Activated T-helper 2 cell treated with anti-CD3 and anti-CD28 coated beads, Interferon-gamma antibody, Interleukin-2, Interleukin-4, amounts not matched to agents 10 μg/mL and 5 μg/mL and 100 μg/mL, durations not matched to agents 14 hours and 24 hours and 36 hours (primary cell): ENCODE measurements around the gene CEP170. TPM values are rescaled to one million over a fixed set of nuclear protein-coding genes. Genes with fewer than 3 reads are reported as not detected.
"Not testable (repeated sequence)": the region's sequence is repeated elsewhere in the genome, so short reads cannot be mapped to it uniquely, and the experiment has no call there.

Experiments
- DNase-seq: peaks from one replicate; pipeline ENCODE4 v3.0.0; 2021; ENCODE audit warnings: low spot score
- H3K27ac Mint-ChIP-seq: one replicate; pipeline ENCODE4 v1.8.0; 2021; ENCODE audit warnings: mixed read lengths
- H3K27me3 Mint-ChIP-seq: one replicate; pipeline ENCODE4 v1.8.0; 2021; ENCODE audit warnings: low read depth, mixed read lengths
- H3K36me3 Mint-ChIP-seq: one replicate; pipeline ENCODE4 v1.8.0; 2021; ENCODE audit warnings: low read depth, mixed read lengths
- H3K4me1 Mint-ChIP-seq: one replicate; pipeline ENCODE4 v1.8.0; 2021; ENCODE audit warnings: low read depth, mixed read lengths
- H3K4me3 Mint-ChIP-seq: one replicate; pipeline ENCODE4 v1.8.0; 2021; ENCODE audit warnings: low read depth, mild to moderate bottlenecking, moderate library complexity, mixed read lengths
- H3K9me3 Mint-ChIP-seq: one replicate; pipeline ENCODE4 v1.8.0; 2021; ENCODE audit warnings: mixed read lengths
- intact Hi-C: fragments of 100-400 bp; cut with micrococcal nuclease; formaldehyde crosslinking; loops from one replicate; pipeline ENCODE4 v1.15.1; 2023
- total RNA-seq: library from RNA; stranded (reverse); gene quantifications from 2 replicates; pipeline ENCODE4 v1.2.3, GENCODE V29; 2022

The CEP170 gene
- total RNA-seq, 1 donor from 2014 or later, result 50.6 TPM

DNA sequence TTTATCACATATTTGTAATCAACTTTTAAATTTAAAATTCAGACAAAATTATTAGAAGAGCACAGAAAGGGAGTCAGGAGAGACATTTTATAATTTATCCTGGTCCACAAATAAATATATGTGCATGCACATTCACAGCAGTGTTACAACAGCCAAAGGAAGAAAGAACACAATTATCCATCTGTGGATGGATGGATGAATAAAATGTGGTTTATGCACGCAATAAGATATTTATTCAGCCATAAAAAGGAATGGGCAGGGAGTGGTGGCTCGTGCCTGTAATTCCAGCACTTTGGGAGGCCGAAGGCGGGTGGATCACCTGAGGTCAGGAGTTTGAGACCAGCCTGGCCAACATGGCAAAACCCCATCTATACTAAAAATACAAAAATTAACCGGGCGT, 77.3 kb downstream of the CEP170 start:
- H3K9me3 Mint-ChIP-seq, H3K27me3 Mint-ChIP-seq, H3K4me3 Mint-ChIP-seq, H3K27ac Mint-ChIP-seq, DNase-seq: not testable (repeated sequence)
- intact Hi-C loops, result loop anchor here (10.0 kb wide), 1 partner anchor 77 kb away; the partner anchor contains the start of genes CEP170 and SDCCAG8
- Mint-ChIP-seq H3K36me3 (peaks cover 17% of the 10 kb centered on the region), H3K4me1 (peaks cover 17% of the 10 kb centered on the region)

DNA sequence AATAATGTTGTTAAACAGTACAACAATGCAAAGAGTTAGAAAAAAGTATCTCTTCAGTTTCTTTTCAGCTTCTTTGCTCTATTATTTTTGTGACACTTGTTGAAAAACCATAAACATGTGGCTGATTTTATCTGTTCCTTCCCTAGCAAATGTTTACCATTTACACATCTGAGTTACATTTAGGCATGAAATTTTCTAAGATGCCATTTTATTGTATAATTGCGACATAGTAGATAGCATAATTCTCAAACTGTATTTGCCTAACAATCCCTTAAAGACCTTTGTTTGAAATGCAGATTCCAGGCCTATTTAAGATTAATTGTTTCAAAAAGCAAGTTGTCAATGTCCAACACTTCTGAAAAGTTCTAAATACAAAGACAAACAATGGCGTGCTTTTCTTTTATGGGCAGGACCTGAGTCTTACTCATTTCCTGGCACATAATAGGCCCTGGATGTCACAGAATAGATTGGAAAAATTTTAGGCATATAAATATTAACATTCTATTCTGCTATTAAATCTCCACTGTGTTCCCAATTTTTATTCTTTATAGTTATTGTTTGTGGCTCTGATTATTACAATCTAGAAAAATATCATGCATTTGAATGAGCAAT, 81.2 kb downstream of the CEP170 start:
- not testable (repeated sequence) for H3K27me3 Mint-ChIP-seq, H3K4me1 Mint-ChIP-seq, H3K9me3 Mint-ChIP-seq, H3K36me3 Mint-ChIP-seq, H3K4me3 Mint-ChIP-seq, H3K27ac Mint-ChIP-seq, DNase-seq
- intact Hi-C loops, result loop anchor here (10.0 kb wide), 1 partner anchor 81 kb away; the partner anchor contains the start of genes CEP170 and SDCCAG8

DNA sequence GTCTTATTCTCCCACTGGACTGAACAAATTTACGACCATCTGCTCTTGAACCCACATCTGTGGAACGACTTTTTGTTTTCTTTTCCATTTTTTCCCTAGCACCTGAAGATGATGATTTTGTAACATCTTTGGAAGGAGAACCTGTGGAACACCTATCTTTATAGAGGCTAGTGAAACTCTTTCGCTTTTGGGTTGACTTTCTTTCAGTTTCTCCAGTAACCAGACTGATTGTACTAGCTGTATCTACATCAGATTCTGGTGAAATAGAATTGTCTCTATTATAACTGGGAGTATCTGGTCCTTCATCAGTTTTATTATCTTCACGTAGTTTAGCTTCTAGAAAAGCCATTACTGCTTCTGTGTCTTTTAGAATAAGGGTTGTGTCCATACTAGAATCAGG, 90.2 kb downstream of the CEP170 start:
- H3K9me3 Mint-ChIP-seq, H3K4me3 Mint-ChIP-seq, H3K27me3 Mint-ChIP-seq, intact Hi-C loops, H3K27ac Mint-ChIP-seq, H3K4me1 Mint-ChIP-seq, DNase-seq: not testable (repeated sequence)
- H3K36me3 Mint-ChIP-seq, result peaks cover 15% of the 10 kb centered on the region

DNA sequence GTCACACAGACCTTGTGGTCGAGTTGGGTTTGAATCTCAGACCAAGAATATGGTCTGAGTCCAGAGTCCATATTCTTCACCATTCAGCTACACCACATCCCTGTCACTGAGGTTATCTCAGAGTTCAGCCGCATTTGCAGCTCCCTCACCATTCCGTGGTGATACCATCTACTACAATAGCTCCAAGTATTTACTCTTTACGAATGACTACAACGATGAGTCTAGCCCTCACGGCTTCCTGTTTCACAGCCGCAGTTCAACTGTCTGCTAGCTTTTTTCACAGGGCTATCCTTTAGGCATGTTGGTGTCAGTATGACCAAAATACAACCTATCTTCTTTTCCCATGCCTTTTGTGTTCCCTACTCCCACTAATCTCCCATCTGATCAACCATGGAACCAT, 104.2 kb downstream of the CEP170 start:
- H3K9me3 Mint-ChIP-seq, H3K27me3 Mint-ChIP-seq, H3K4me1 Mint-ChIP-seq, H3K27ac Mint-ChIP-seq, DNase-seq, intact Hi-C loops, H3K4me3 Mint-ChIP-seq: not testable (repeated sequence)
- H3K36me3 Mint-ChIP-seq, result peaks cover 27% of the 10 kb centered on the region

DNA sequence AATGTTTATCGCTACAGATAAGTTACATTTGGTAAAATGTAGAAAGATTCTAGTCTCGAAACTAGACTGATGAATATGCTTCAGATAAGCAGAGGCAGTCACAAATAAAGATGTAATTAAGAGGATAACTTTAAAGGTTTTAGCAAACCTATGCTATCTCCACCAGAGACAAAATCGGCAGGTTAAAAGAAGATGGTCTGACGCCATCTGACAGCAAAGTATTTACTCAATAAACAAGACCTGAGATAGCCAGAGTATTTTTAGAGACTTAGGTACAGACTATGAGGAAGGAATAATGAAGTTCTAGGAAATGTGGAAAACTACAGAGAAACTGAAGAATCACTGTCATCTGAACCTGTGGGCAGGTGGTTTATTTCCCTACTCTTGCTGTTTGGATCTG, 106.0 kb downstream of the CEP170 start:
- intact Hi-C loops, H3K4me3 Mint-ChIP-seq, H3K27ac Mint-ChIP-seq, DNase-seq, H3K9me3 Mint-ChIP-seq, H3K4me1 Mint-ChIP-seq, H3K27me3 Mint-ChIP-seq: not testable (repeated sequence)
- peaks cover 15% of the 10 kb centered on the region for H3K36me3 Mint-ChIP-seq

DNA sequence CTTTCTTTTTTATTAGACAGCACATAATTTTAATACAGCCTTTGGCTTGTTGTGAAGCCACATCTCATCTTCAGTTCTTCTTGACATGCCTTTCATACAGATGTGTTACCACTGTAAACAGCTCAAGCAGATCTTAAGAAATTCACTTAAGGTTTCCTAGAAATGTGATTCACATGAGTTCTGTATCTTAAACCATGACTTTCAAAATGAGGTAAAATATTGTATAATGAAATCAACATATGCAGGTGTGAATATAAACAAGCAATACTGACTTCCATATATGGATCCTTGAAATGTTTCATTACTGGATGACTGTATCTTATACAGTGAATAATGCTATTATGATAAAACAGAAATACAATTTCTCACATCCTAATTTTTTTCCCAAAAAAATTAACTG, 107.7 kb downstream of the CEP170 start:
- intact Hi-C loops, H3K4me1 Mint-ChIP-seq, H3K27me3 Mint-ChIP-seq, DNase-seq, H3K9me3 Mint-ChIP-seq, H3K4me3 Mint-ChIP-seq: not testable (repeated sequence)
- peaks cover 10% of the 10 kb centered on the region for H3K36me3 Mint-ChIP-seq
- peak overlapping the region; percentile 55 for H3K27ac Mint-ChIP-seq

DNA sequence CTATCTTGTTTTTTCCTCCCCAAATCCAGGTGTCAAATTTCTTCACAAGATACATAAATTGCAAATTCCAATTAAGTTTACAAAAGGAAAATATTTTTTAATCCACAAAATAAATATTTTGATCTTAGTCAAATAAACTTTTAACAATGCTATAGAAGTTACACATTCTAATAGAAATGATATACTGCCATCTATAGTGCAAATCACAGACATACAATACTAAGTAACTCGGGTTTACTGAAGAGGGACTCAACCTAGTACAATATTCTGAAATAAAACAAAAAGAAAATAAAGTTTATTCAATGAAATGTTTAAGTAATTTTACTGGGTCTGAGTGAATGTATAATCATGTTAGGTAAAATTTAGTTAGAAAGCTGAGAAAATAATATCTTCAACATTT, 114.6 kb downstream of the CEP170 start:
- peaks cover 13% of the 10 kb centered on the region for H3K36me3 Mint-ChIP-seq
- H3K4me3 Mint-ChIP-seq, DNase-seq, H3K27me3 Mint-ChIP-seq, H3K4me1 Mint-ChIP-seq, H3K27ac Mint-ChIP-seq, intact Hi-C loops, H3K9me3 Mint-ChIP-seq: not testable (repeated sequence)

DNA sequence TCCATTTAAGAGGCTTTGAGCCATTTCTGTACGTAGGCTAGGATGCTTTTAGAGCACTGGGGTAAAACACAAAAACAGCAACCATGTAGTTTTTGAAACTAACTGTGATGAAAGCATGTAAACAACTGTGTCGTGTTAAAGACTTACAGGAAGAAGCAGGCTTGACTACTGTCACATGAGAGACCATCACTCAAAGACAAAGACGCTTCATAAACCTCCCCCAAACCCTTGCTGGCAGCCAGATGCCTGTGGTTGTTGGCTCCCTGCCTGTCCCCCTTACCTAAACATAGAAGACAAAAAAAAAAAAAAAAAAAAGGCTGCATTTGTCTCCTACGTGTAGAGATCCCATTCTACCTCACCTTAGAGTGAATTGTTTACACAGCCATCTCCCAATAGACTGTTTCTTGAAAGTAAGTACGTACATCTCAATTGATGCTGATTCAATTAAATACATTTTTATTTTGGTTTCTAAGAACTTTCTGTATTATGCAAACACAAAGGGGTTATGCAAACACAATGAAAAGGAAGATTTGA, 132.1 kb downstream of the CEP170 start:
- DNase-seq, H3K27me3 Mint-ChIP-seq, H3K9me3 Mint-ChIP-seq, intact Hi-C loops, H3K4me1 Mint-ChIP-seq, H3K27ac Mint-ChIP-seq, H3K4me3 Mint-ChIP-seq: not testable (repeated sequence)
- H3K36me3 Mint-ChIP-seq, result peaks cover 12% of the 10 kb centered on the region

DNA sequence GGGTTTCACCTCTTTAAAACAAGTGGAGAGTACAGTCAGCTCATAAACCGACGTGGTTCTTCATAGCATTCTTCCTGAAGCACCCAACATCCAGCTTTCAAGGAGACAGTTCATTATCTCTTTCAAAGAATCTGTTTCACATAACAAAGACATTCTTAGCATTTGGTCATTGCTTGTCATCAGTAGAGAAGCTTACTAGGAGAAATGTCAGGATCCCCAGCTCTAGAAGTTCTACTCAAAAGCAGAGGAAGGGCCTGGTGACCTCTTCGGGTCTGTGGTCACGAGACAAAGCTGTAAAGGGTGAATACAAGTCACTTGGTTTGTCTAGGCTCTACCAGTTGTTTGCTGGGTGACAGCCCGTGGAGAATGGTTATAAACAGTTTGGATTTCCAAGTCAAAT, 133.1 kb downstream of the CEP170 start:
- intact Hi-C loops, H3K9me3 Mint-ChIP-seq, H3K4me3 Mint-ChIP-seq, H3K36me3 Mint-ChIP-seq, H3K27ac Mint-ChIP-seq, H3K4me1 Mint-ChIP-seq, H3K27me3 Mint-ChIP-seq, DNase-seq: not testable (repeated sequence)

DNA sequence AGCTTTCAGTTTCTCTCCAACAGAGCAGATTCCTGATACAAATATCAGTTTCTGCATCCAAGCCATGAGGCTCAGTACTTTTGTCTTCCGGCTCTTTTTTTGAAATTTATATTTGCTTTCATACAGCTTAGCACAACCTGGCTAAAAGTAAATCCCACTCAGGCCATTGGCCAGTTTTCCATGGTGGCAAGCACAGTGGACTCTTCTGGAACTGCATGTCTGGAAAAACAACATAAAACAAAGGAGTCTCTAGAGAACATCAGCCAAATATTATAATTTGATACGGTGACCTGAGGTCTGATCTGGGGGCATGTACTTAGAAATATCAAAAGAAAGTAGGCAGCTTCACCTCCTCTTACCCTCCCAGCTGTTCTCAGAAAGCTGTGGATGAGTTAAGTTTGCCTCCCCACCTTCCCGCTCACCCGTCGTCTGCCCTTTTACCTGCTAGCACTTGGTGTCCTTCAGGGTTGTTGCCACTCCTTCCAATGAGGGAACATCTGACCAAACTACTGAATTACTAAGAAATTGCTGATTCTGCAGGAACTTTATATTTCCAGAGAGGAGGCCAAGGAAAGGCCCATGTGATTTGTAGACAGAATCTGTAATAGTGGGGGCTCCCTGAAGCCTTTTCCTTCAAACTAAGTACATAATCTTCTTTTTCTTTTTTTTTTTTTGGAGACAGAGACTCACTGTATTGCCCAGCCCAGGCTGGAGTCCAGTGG, 136.3 kb downstream of the CEP170 start:
- H3K36me3 Mint-ChIP-seq, DNase-seq, H3K4me3 Mint-ChIP-seq, intact Hi-C loops, H3K27ac Mint-ChIP-seq, H3K4me1 Mint-ChIP-seq, H3K27me3 Mint-ChIP-seq, H3K9me3 Mint-ChIP-seq: not testable (repeated sequence)

DNA sequence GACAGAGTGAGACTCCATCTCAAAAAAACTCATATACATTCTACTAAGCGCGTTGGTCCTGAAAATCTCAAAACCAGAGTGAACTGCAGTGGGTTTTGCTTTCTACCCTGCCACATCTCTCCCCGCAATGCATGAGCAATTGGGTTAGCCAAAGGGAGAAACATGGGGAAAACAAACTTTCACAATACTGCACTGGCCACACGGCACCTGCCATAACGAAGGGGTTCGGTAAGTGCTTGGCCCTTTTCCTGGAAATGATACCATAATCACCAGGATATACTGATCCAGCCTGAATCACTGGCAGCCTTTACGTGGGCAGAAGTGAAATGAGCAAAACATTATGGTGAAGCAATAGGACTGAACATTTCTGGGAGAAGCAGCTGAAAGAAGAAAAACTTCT, 138.9 kb downstream of the CEP170 start:
- H3K9me3 Mint-ChIP-seq, H3K4me1 Mint-ChIP-seq, H3K4me3 Mint-ChIP-seq, H3K27me3 Mint-ChIP-seq, H3K36me3 Mint-ChIP-seq, H3K27ac Mint-ChIP-seq, intact Hi-C loops, DNase-seq: not testable (repeated sequence)

DNA sequence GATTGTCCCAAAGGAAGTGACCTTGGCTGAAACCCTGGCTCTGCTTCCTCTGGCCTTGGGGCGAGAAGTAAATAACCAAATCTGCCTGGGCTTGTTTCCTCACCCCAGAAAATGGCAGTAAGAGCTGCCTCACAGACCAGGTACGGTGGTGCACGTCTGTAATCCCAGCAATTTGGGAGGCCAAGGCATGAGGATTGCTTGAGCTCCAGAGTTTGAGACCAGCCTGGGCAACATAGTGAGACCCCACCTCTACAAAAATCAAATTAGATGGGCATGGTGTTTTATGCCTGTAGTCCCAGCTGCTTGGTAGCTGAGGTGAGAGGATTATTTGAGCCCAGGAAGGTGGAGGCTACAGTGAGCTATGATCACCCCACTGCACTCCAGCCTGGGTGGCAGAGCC, 140.3 kb downstream of the CEP170 start:
- intact Hi-C loops, result not testable (repeated sequence)

DNA sequence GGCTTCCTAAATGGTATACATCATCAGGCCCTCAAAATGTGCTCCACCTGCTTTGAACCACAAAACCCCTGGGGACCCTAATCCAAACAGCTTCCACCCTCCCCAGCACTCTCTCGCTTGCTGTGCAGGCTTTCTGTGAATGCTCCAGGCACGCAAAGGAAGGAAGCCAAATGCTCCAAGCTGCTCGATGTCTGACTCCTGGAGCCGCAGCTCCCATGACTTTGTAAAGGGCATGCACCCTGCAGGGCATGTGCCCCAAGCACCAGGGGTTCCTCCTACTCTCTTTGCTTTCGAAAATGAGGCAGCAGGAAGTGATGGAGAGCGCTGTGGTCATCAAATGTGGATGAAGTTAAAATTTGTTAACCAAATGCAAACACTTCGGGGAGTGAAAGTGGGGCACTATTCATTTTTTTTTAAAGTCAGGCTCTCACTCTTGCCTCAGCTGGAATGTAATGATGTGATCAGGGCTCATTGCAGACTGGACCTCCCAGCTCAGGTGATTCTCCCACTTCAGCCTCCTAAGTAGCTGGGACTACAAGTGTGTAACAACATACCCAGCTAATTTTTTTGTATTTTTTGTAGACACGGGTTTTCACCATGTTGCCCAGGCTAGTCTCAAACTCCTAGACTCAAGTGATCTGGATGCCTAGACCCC, 140.9 kb downstream of the CEP170 start:
- H3K36me3 Mint-ChIP-seq, H3K27me3 Mint-ChIP-seq, H3K4me3 Mint-ChIP-seq, H3K4me1 Mint-ChIP-seq, intact Hi-C loops, DNase-seq, H3K27ac Mint-ChIP-seq, H3K9me3 Mint-ChIP-seq: not testable (repeated sequence)

More for the DNA sequence above, 140.3 kb downstream of the CEP170 start:
- not testable (repeated sequence) for H3K4me1 Mint-ChIP-seq, DNase-seq, H3K27me3 Mint-ChIP-seq, H3K9me3 Mint-ChIP-seq, H3K27ac Mint-ChIP-seq, H3K4me3 Mint-ChIP-seq, H3K36me3 Mint-ChIP-seq
